GM12872 (cell line): Measurements from ENCODE around the gene GNG12.

Experiments used
- TF ChIP-seq, protein P1 (sequence below): IDR thresholded peaks from 3 replicates; pipeline ENCODE4 v1.5.1; 2011; ENCODE audit warnings: low read depth, mild to moderate bottlenecking, low read length, moderate library complexity; ENCODE audit not compliant: insufficient read depth

Gene GNG12

DNA sequence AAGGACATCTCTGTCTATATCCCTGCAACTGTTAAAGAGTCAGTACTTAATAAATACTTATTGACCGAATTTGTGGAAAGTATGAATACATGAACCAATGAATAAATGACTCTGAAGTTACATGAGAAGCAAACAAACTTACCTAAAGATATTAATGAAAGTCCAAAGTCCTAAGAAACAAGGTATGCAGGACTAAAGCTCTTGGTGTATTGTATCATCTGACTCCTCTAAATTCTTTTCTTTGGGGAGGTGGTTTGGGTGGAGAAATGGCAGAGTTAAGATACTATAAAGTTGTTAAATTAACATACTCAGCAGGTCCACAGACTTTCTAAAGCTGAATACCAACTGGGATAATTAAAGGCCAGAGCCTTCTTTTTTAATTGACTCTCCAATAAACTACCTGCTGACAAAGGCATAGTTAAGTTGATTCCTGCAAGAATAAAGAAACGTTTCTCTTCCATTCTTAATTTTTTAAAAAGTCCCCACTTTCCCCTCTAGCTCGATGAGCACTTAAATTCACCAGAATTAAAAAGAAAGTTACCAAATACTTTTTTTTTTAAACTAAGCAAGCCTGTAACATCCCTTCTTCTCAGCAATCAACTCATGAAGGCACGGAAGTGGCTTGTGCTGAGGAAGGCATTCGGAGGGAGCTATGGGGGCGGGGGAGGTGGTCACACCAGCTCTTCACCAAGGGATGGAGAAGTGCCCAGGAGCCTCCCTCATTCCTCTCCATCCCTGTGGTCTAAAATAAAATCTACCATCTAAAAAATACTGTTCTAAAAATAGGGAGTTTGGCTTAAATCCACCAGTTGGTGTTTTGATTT is 87.2 kb downstream of the GNG12 start:
- TF ChIP-seq, protein P1, sequence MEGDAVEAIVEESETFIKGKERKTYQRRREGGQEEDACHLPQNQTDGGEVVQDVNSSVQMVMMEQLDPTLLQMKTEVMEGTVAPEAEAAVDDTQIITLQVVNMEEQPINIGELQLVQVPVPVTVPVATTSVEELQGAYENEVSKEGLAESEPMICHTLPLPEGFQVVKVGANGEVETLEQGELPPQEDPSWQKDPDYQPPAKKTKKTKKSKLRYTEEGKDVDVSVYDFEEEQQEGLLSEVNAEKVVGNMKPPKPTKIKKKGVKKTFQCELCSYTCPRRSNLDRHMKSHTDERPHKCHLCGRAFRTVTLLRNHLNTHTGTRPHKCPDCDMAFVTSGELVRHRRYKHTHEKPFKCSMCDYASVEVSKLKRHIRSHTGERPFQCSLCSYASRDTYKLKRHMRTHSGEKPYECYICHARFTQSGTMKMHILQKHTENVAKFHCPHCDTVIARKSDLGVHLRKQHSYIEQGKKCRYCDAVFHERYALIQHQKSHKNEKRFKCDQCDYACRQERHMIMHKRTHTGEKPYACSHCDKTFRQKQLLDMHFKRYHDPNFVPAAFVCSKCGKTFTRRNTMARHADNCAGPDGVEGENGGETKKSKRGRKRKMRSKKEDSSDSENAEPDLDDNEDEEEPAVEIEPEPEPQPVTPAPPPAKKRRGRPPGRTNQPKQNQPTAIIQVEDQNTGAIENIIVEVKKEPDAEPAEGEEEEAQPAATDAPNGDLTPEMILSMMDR = no peak

DNA sequence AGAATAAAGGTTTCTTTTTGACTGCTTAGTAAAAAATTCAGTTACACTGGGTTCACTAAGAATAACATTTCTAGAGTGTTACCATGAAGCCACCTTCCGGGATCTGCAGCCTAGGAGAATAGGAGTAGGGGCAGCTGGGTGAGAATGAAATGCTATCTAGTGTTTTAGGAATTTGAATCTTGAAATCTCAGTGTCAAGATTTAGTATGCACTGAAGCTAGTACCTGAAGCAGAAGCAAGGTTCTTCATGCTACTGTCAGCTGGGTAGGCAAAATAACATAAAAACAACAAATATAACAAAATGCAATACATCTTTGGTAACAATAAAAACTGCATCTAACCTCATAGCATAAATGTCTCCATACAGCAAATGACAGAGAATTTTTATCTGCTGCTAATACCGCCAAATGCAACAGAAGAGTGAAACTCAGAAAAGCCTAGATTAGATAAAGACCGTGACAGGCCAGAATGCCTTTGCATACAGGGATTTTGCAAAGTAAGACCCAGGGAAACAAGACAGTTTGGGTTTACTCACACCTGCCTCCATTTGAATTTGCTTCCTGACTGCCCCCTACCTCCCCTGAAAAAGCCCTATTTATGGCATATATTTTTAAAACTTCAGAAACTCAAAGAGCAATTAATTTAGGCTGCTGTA is 90.1 kb downstream of the GNG12 start:
- TF ChIP-seq, protein P1 = no peak

DNA sequence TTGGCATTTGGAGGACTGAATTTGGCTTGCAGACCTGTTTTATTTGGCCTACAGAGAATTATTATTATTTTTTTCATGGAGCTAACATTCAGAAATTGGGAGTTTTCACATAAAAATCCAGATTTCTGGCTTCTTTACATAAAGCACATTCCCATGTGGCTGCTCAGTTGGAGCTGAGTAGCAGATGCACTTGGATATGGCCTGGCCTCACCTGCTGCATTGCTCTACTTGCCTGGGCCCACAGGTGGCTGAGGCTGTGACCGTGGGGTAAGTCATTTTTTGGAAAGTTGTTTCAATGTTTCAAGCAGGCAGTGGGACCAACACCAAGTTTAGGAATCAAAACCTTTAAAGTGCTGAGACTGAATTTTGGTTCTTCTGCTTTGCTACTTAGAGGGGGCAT is 91.5 kb downstream of the GNG12 start:
- TF ChIP-seq, protein P1 = no peak

DNA sequence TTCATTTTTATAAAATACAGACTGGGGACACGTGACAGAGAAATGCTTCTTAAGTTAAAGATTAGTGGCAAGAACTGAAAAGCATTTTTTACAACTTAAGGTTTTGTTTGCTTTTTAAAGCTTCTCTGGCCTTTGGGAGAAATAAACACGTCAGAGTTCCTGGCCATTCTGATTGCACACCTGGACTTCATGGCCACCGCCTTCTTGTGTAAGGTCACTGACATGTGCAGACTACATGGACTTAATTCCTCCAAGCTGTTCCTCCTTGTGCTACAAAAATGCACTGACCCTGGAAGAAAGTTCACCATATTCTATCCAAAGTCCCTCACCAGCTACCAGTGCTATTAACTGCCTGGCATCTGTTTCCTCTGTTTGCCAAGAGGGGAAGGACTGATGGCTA is 92.1 kb downstream of the GNG12 start:
- TF ChIP-seq, protein P1 = no peak

DNA sequence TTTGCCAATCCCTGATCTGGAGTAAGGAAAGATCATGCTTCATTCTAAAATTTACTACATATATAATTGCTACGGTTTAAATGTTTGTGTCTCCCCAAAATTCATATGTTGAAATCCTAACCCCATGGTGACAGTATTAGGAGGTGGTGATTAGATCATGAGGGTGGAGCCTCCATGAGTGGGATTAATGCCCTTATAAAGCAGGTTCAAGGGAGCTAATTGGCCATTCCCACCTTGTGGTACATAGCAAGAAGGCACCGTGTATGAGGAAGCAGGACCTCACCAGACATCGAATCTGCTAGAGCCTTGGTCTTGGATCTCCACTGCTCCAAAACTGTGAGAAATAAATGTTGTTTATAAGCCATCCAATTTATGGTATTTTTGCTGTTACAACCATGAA is 92.7 kb downstream of the GNG12 start:
- TF ChIP-seq, protein P1 = no peak

DNA sequence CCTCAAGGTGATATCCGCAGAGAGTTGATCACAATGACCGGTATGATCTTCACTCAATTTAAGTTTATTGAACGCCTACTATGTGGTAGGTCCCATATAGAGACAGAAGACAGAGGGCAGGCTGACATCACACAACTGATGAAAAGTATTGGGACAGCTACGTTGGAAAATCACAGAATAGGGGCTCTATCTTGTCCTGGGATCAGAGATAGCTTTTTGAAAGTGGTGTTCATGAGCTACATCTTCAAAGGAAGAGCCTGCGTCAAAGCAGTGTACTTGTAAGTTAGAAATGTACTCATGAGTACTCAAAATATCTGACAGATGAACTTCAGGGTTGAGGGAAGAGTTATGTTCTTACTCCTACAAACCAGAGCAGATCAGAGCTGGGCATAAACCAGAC is 93.9 kb downstream of the GNG12 start:
- TF ChIP-seq, protein P1 = no peak

DNA sequence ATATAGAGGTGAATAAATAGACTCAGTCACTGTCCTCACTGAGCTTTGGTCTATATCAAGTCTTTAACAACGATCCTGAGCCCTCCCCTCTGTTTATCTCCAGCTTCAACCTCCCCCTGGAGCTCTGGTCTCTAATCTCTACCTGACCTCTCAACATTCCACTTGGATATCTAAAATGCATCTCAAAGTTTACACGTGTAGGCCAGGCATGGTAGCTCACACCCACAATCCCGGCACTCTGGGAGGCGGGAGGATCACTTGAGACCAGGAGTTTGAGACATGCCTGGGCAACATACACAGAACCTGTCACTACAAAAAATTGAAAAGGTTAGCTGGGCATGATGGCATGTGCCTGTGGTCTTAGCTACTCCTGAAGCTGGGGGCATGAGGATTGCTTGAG is 94.9 kb downstream of the GNG12 start:
- TF ChIP-seq, protein P1 = no peak
